Measurements from ENCODE around the gene CCDC27.

CCDC27 gene

DNA sequence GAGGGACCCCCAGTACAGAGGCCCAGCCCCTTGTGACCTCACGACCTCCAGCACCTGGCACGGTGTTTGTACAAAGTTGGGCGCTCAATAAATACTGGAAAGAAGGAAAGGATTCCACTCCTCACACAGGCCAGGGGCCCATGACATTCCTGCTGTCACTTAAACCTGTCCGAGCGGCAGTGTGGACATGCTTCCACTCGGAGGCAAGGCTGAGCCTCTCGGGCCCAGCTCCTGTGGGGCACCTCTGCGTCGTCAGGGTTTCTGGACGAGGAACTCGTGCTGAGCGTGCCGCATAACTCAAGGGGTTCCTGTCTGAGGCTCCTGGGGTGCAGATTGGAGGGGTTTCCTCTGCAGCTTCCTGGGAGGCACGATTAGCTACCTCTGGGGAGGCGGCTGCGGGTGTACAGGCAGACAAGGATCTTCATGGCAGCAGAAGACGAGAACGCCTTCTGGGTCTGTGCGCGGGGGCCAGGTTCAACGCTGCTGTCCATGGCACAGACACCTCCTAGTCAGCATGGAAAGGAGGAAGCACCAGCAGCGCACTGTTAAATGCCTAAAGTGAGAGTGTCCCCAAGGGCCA, 16.7 kb downstream of the CCDC27 start:
- H3K27me3 ChIP-seq (ENCODE audit: control insufficient read depth, low read length) = peaks cover 21% of the 10 kb centered on the region
- no peak for TF ChIP-seq EZH2phosphoT487 (IDR thresholded peaks at IDR 0.05; ENCODE audit: borderline replicate concordance, low read length)
- TF ChIP-seq, protein P1, sequence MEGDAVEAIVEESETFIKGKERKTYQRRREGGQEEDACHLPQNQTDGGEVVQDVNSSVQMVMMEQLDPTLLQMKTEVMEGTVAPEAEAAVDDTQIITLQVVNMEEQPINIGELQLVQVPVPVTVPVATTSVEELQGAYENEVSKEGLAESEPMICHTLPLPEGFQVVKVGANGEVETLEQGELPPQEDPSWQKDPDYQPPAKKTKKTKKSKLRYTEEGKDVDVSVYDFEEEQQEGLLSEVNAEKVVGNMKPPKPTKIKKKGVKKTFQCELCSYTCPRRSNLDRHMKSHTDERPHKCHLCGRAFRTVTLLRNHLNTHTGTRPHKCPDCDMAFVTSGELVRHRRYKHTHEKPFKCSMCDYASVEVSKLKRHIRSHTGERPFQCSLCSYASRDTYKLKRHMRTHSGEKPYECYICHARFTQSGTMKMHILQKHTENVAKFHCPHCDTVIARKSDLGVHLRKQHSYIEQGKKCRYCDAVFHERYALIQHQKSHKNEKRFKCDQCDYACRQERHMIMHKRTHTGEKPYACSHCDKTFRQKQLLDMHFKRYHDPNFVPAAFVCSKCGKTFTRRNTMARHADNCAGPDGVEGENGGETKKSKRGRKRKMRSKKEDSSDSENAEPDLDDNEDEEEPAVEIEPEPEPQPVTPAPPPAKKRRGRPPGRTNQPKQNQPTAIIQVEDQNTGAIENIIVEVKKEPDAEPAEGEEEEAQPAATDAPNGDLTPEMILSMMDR (IDR thresholded peaks at IDR 0.05; ENCODE audit: low read depth, low read length, poor library complexity, severe bottlenecking) = no peak
- H3K9me3 ChIP-seq (ENCODE audit: control insufficient read depth, insufficient read depth, low read length) = no peaks in the 10 kb centered on the region
- peaks cover 14% of the 10 kb centered on the region for H3K4me1 ChIP-seq (ENCODE audit: control insufficient read depth, low read length)
- no peaks in the 10 kb centered on the region for H3K36me3 ChIP-seq (ENCODE audit: control insufficient read depth, low read length)
- no peak overlapping the region for H3K4me2 ChIP-seq (ENCODE audit: low read length)
- H3F3A ChIP-seq (ENCODE audit: control insufficient read depth, insufficient read depth) = no peaks in the 10 kb centered on the region
- H3K79me2 ChIP-seq (ENCODE audit: control insufficient read depth, low read length) = no peaks in the 10 kb centered on the region
- no peaks in the 10 kb centered on the region for H4K20me1 ChIP-seq (ENCODE audit: control insufficient read depth, insufficient read depth, low read depth, low read length)
- H3K27ac ChIP-seq (ENCODE audit: low read depth, low read length) = no peak overlapping the region
- no peaks in the 10 kb centered on the region for H3K9me2 ChIP-seq (replicated peaks; ENCODE audit: control insufficient read depth, low read length)
- no peak overlapping the region for H3K4me3 ChIP-seq (ENCODE audit: low read length)

DNA sequence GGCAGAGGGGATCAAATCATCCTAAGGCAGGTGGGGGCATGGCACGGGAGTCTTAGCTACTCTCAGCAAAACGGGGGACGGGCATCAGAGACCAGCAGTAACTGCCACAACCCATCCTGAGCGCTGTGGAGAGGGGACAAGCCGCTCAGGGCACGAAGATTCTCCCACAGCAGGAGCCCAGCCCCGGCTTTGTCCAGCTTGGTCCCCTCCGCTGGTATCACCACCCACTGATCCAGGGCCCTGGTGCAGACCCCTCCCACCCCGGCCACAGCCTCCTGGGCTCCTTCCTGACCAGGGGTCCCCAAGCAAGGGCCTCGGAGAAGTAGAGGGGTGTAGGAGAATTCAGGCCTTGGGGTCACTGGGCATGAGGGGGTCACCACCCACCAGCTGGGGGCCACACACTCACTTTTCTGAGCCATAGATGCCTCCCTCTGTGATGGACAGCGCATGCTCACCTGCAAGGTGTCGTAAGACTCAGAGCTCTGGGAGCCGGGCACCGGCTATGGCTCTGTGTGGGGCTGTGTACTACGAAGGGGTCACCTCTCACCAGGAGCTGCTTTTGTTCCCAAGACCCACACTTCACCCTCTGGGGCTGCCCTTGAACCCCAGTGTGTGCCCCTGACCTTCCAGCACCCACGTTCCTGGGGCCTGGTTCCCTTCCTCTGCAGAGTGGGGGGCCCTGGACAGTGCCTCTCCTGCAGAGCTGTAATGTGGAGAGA, 18.0 kb downstream of the CCDC27 start:
- H3K9me2 ChIP-seq (replicated peaks; ENCODE audit: control insufficient read depth, low read length) = no peaks in the 10 kb centered on the region
- H3K9me3 ChIP-seq (ENCODE audit: control insufficient read depth, insufficient read depth, low read length) = no peaks in the 10 kb centered on the region
- no peak overlapping the region for H3K4me2 ChIP-seq (ENCODE audit: low read length)
- H3K36me3 ChIP-seq (ENCODE audit: control insufficient read depth, low read length) = no peaks in the 10 kb centered on the region
- H3K4me1 ChIP-seq (ENCODE audit: control insufficient read depth, low read length) = peaks cover 16% of the 10 kb centered on the region
- no peaks in the 10 kb centered on the region for H3F3A ChIP-seq (ENCODE audit: control insufficient read depth, insufficient read depth)
- H3K79me2 ChIP-seq (ENCODE audit: control insufficient read depth, low read length) = no peaks in the 10 kb centered on the region
- no peak overlapping the region for H3K4me3 ChIP-seq (ENCODE audit: low read length)
- TF ChIP-seq, protein P1 (IDR thresholded peaks at IDR 0.05; ENCODE audit: low read depth, low read length, poor library complexity, severe bottlenecking) = no peak
- TF ChIP-seq EZH2phosphoT487 (IDR thresholded peaks at IDR 0.05; ENCODE audit: borderline replicate concordance, low read length) = no peak
- peaks cover 25% of the 10 kb centered on the region for H3K27me3 ChIP-seq (ENCODE audit: control insufficient read depth, low read length)
- H4K20me1 ChIP-seq (ENCODE audit: control insufficient read depth, insufficient read depth, low read depth, low read length) = no peaks in the 10 kb centered on the region
- H3K27ac ChIP-seq (ENCODE audit: low read depth, low read length) = no peak overlapping the region

DNA sequence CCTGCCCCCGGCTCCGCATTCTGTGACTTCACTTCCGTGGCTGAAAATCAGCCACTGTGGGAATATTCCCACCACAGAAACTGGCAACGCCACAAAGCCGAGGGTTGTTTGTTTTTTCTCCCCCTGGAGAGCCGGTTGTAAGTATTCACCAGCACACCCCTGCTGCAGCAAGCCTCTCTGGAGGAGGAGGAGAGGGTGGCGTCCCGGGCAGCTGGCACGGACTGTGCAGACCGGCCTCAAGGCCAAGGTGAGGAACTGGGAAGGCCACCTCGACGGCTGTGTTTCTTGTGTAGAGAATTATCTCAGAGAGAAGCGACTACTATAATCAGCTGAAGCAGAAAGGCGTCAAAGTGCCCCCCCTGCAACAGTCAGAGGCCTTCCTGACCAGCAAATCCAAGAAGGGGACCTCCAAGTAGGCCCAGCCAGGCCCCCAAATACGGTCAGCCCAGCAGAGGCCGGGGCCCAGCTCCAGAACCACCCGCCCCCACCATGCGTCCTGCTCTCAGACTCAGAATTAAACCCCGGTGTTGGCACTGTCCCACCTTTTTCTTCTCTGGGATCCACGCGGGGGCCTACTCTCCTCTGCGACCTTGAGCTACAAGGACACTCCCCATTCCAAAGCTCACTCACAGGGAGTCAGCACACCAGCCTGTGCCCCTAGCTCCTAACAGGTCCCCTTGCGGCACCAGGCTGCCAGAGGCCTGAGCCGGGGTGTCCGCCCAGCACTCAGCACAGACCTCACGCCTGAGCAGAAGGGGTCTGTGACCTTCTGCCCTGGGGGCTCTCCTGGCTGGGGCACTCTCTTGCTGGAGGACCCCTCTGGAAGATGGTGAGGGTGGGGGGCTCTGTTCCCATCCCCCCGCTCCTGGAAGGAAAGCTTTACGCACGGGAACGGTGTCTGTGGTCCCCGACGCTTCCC, 19.1 kb downstream of the CCDC27 start:
- TF ChIP-seq EZH2phosphoT487 (IDR thresholded peaks at IDR 0.05; ENCODE audit: borderline replicate concordance, low read length) = no peak
- TF ChIP-seq, protein P1 (IDR thresholded peaks at IDR 0.05; ENCODE audit: low read depth, low read length, poor library complexity, severe bottlenecking) = no peak
- H3K27ac ChIP-seq (ENCODE audit: low read depth, low read length) = no peak overlapping the region

More for the DNA sequence above, 19.1 kb downstream of the CCDC27 start:
- H3K79me2 ChIP-seq (ENCODE audit: control insufficient read depth, low read length) = no peaks in the 10 kb centered on the region
- H3K4me2 ChIP-seq (ENCODE audit: low read length) = peak overlapping the region; percentile 96
- peaks cover 21% of the 10 kb centered on the region for H3K27me3 ChIP-seq (ENCODE audit: control insufficient read depth, low read length)
- H3K9me2 ChIP-seq (replicated peaks; ENCODE audit: control insufficient read depth, low read length) = no peaks in the 10 kb centered on the region
- no peaks in the 10 kb centered on the region for H3K36me3 ChIP-seq (ENCODE audit: control insufficient read depth, low read length)
- H3F3A ChIP-seq (ENCODE audit: control insufficient read depth, insufficient read depth) = no peaks in the 10 kb centered on the region
- peaks cover 28% of the 10 kb centered on the region for H3K4me1 ChIP-seq (ENCODE audit: control insufficient read depth, low read length)
- peak overlapping the region; percentile 80 for H3K4me3 ChIP-seq (ENCODE audit: low read length)
- no peaks in the 10 kb centered on the region for H3K9me3 ChIP-seq (ENCODE audit: control insufficient read depth, insufficient read depth, low read length)
- no peaks in the 10 kb centered on the region for H4K20me1 ChIP-seq (ENCODE audit: control insufficient read depth, insufficient read depth, low read depth, low read length)

Data from DOHH2 (cell line).